ENCODE data around the gene INSIG2. TPM values are rescaled to one million over a fixed set of nuclear protein-coding genes. Genes with fewer than 3 reads are reported as not detected.

Gene INSIG2
- total and polyA plus RNA-seq, 9 of the 15 experiments (the other 6 are each of a cell fraction or from before 2014, with no cell fraction given) = 1.5 to 34.2 (median 6.4) TPM

DNA sequence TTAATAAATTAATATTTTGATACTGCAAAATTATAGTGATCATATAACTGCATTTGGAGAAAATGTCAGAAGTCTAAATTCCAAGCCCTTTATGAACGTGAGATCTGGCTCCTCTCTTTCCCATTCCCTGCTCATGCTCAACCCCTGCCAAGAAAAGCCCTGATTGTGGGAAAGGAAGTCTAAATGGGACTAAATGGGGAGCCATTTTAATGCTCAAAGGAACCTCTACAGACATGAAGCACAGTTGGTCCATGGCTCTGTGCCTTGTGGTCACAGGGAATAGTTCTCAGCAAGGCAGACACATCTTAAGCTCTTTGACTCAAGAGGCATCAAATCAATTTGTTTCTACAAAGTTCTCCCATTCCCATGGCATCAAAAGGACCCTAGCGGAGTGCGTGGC, 29.3 kb upstream of the INSIG2 start:
- 2% methylated on average over 3 of the region's 3 CpGs for WGBS (ENCODE audit: insufficient coverage, low coverage, missing lambda C conversion rate)
- ChIA-PET CTCF (ENCODE audit: low intra/inter-chr PET ratio) (no interaction called here), POLR2A (no interaction called here)
- TF ChIP-seq, protein P1, sequence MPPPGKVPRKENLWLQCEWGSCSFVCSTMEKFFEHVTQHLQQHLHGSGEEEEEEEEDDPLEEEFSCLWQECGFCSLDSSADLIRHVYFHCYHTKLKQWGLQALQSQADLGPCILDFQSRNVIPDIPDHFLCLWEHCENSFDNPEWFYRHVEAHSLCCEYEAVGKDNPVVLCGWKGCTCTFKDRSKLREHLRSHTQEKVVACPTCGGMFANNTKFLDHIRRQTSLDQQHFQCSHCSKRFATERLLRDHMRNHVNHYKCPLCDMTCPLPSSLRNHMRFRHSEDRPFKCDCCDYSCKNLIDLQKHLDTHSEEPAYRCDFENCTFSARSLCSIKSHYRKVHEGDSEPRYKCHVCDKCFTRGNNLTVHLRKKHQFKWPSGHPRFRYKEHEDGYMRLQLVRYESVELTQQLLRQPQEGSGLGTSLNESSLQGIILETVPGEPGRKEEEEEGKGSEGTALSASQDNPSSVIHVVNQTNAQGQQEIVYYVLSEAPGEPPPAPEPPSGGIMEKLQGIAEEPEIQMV (tag; conservative IDR thresholded peaks at IDR 0.05; ENCODE audit: low read depth) = no peak
- TF ChIP-seq HLTF (IDR thresholded peaks at IDR 0.05) (no peak), RBM39 (optimal IDR thresholded peaks at IDR 0.05; ENCODE audit: low read depth, low read length) (no peak), RCOR1 (IDR thresholded peaks at IDR 0.05; ENCODE audit: borderline replicate concordance in 1 of 2, low read depth in 2 of 2, low read length in 2 of 2) (no peak), HDAC1 (IDR thresholded peaks at IDR 0.05) (no peak), THRAP3 (IDR thresholded peaks at IDR 0.05; ENCODE audit: borderline replicate concordance) (no peak), MYC (IDR thresholded peaks at IDR 0.05; ENCODE audit: low read depth, low read length) (no peak), MYC (CRISPR knock-in tag; IDR thresholded peaks at IDR 0.05; ENCODE audit: borderline replicate concordance, low read depth) (no peak)
- TF ChIP-seq, protein P2, sequence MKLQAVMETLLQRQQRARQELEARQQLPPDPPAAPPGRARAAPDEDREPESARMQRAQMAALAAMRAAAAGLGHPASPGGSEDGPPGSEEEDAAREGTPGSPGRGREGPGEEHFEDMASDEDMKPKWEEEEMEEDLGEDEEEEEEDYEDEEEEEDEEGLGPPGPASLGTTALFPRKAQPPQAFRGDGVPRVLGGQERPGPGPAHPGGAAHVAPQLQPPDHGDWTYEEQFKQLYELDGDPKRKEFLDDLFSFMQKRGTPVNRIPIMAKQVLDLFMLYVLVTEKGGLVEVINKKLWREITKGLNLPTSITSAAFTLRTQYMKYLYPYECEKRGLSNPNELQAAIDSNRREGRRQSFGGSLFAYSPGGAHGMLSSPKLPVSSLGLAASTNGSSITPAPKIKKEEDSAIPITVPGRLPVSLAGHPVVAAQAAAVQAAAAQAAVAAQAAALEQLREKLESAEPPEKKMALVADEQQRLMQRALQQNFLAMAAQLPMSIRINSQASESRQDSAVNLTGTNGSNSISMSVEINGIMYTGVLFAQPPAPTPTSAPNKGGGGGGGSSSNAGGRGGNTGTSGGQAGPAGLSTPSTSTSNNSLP (IDR thresholded peaks at IDR 0.05; ENCODE audit: borderline replicate concordance, low read depth, low read length) = no peak
- TF ChIP-seq, protein P3, sequence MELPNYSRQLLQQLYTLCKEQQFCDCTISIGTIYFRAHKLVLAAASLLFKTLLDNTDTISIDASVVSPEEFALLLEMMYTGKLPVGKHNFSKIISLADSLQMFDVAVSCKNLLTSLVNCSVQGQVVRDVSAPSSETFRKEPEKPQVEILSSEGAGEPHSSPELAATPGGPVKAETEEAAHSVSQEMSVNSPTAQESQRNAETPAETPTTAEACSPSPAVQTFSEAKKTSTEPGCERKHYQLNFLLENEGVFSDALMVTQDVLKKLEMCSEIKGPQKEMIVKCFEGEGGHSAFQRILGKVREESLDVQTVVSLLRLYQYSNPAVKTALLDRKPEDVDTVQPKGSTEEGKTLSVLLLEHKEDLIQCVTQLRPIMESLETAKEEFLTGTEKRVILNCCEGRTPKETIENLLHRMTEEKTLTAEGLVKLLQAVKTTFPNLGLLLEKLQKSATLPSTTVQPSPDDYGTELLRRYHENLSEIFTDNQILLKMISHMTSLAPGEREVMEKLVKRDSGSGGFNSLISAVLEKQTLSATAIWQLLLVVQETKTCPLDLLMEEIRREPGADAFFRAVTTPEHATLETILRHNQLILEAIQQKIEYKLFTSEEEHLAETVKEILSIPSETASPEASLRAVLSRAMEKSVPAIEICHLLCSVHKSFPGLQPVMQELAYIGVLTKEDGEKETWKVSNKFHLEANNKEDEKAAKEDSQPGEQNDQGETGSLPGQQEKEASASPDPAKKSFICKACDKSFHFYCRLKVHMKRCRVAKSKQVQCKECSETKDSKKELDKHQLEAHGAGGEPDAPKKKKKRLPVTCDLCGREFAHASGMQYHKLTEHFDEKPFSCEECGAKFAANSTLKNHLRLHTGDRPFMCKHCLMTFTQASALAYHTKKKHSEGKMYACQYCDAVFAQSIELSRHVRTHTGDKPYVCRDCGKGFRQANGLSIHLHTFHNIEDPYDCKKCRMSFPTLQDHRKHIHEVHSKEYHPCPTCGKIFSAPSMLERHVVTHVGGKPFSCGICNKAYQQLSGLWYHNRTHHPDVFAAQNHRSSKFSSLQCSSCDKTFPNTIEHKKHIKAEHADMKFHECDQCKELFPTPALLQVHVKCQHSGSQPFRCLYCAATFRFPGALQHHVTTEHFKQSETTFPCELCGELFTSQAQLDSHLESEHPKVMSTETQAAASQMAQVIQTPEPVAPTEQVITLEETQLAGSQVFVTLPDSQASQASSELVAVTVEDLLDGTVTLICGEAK (IDR thresholded peaks at IDR 0.05) = no peak
- TF ChIP-seq, protein P3 (CRISPR knock-in tag; IDR thresholded peaks at IDR 0.05) = no peak

More for the DNA sequence above, 29.3 kb upstream of the INSIG2 start:
- FAIRE-seq (no peak), DNase-seq (ENCODE audit: extremely low read depth in 1 of 4, low spot score in 3 of 4) (no peak), ATAC-seq (no peak)
- Histone ChIP-seq H3K9me1 (ENCODE audit: control insufficient read depth, insufficient read depth, low read length) (no peaks in the 10 kb centered on the region), H2AFZ (ENCODE audit: low read depth, low read length) (no peak overlapping the region), H3K27me3 (ENCODE audit: control insufficient read depth in 2 of 2, insufficient read depth in 2 of 2, low read length in 2 of 2) (peaks cover 0 to 16% of the 10 kb centered on the region in 2 experiments), H4K20me1 (replicated peaks; ENCODE audit: control insufficient read depth, insufficient read depth, low read length) (no peaks in the 10 kb centered on the region), H3K4me3 (no peak overlapping the region), H3K4me2 (ENCODE audit: insufficient read depth, low read length) (no peak overlapping the region), H3K4me1 (replicated peaks in 1 of 2; ENCODE audit: control insufficient read depth in 2 of 2, insufficient read depth in 2 of 2, low read length in 2 of 2) (no peaks in the 10 kb centered on the region), H3K79me2 (ENCODE audit: control insufficient read depth, insufficient read depth, low read length) (no peaks in the 10 kb centered on the region), H3K36me3 (ENCODE audit: control insufficient read depth, insufficient read depth, low read length) (no peaks in the 10 kb centered on the region), H3K9me3 (replicated peaks; ENCODE audit: control insufficient read depth, insufficient read depth, low read depth, low read length) (no peaks in the 10 kb centered on the region), H3K27ac (ENCODE audit: extremely low read depth, low read depth, low read length) (no peak overlapping the region), H3K9ac (ENCODE audit: insufficient read depth in 1 of 2, low read depth in 2 of 2, low read length in 2 of 2) (no peak overlapping the region)
- intact Hi-C loops (cut with micrococcal nuclease) (no loop called here), in situ Hi-C loops (cut with MboI) (loop anchor here (10.0 kb wide), 1 partner anchor 146 kb away; no protein-coding TSS in a partner anchor)
- BruUV-seq (replicated peaks) = no TSS peak
